Left lung (tissue), 10 donors: ENCODE results near the gene AMMECR1. TPM values are rescaled to one million over a fixed set of nuclear protein-coding genes. Genes with fewer than 3 reads are reported as not detected.

Experiments used
- ATAC-seq: fragments of 200-7000 bp; cut with Tn5 transposase; one replicate; pipeline ENCODE4 v1.9.1; 2020; ENCODE audit warnings: moderate library complexity
- DNase-seq, 4 donors: peaks; one replicate each; pipeline ENCODE4 v3.0.0-alpha.2; 2013 to 2020
- H3K27ac ChIP-seq, 2 donors: fragments of 200-600 bp; sonication (generic) in 1 of 2; one replicate each; pipeline versions ENCODE4 v1.5.0 to v1.8.0; 2020 to 2021
- H3K27me3 ChIP-seq, 2 donors: fragments of 200-600 bp; sonication (generic) in 1 of 2; one replicate each; pipeline versions ENCODE4 v1.5.0 to v1.8.0; 2020 to 2021
- H3K36me3 ChIP-seq, 2 donors: fragments of 200-600 bp; sonication (generic) in 1 of 2; one replicate each; pipeline versions ENCODE4 v1.5.0 to v1.8.0; 2020 to 2021
- H3K4me1 ChIP-seq, 2 donors: fragments of 200-600 bp; one replicate each; pipeline ENCODE4 v1.8.0; 2021
- H3K4me3 ChIP-seq, 2 donors: fragments of 200-600 bp; sonication (generic) in 1 of 2; one replicate each; pipeline versions ENCODE4 v1.5.0 to v1.8.0; 2020 to 2021; ENCODE audit warnings: mild to moderate bottlenecking in 1 of 2
- H3K9me3 ChIP-seq, 2 donors: fragments of 200-600 bp; sonication (generic) in 1 of 2; one replicate each; pipeline versions ENCODE4 v1.5.0 to v1.8.0; 2020 to 2021
- intact Hi-C, 2 donors: fragments of 100-400 bp; cut with DNase I; formaldehyde crosslinking; loops; one replicate each; pipeline versions ENCODE4 v1.11.2 to v1.14.2; 2022
- polyA plus RNA-seq, 6 donors: library from polyadenylated mRNA; unstranded; fragments of 120-200 nt; gene quantifications; one replicate each; pipeline ENCODE4 v1.2.1, GENCODE V29; 2013; ENCODE audit not compliant: insufficient read length in 6 of 6
- total RNA-seq, 2 donors: library from RNA; stranded (reverse); fragmentation: NEBNext Ultra II Directional; extraction: Animal tissue kit (Norgen Biotek cat#: 25700); gene quantifications; one replicate each; pipeline ENCODE4 v1.2.1, GENCODE V29; 2021
- TF ChIP-seq, protein P1 (sequence below), 2 donors: fragments of 200-600 bp; sonication (generic) in 1 of 2; IDR thresholded peaks; one replicate each; pipeline versions ENCODE4 v1.5.0 to v1.8.0; 2021; ENCODE audit warnings: antibody characterized with exemption in 2 of 2
- donor health status: DM: no; HTN: yes; CAD: no.
- donor health status: DM: no; HTN: no; CAD: no.

The AMMECR1 gene
- total and polyA plus RNA-seq, 8 donors: 8.9 to 15.2 (median 12.7) TPM

DNA sequence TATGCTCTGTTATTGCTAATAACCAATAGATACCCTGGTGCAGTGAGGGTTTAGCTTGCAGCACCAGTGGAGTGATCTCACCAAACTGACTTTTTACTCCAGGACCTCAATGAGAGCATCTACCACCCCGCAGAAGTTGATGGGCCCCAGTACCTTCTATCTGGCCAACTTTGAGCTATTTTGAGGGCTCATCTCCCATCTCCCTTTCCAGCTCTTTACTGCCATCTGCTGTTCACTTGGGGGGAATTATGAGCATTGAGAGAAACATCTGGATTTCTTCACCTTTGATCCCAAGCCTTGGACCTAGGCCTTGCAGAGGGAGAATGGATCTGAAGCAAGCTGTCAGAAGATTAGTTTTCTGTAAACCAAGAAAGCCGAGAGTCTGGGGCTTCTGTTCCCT, 171.4 kb downstream of the AMMECR1 start:
- DNase-seq (peak in 2 of 4 donors; percentile 28 to 55), ATAC-seq (peak; percentile 82)
- Histone ChIP-seq H3K27ac (no peak overlapping the region), H3K27me3 (no peaks in the 10 kb centered on the region), H3K36me3 (no peaks in the 10 kb centered on the region), H3K4me3 (no peak overlapping the region), H3K9me3 (no peaks in the 10 kb centered on the region), H3K4me1 (peaks cover 0 to 19% of the 10 kb centered on the region in 2 donors)
- TF ChIP-seq, protein P1, sequence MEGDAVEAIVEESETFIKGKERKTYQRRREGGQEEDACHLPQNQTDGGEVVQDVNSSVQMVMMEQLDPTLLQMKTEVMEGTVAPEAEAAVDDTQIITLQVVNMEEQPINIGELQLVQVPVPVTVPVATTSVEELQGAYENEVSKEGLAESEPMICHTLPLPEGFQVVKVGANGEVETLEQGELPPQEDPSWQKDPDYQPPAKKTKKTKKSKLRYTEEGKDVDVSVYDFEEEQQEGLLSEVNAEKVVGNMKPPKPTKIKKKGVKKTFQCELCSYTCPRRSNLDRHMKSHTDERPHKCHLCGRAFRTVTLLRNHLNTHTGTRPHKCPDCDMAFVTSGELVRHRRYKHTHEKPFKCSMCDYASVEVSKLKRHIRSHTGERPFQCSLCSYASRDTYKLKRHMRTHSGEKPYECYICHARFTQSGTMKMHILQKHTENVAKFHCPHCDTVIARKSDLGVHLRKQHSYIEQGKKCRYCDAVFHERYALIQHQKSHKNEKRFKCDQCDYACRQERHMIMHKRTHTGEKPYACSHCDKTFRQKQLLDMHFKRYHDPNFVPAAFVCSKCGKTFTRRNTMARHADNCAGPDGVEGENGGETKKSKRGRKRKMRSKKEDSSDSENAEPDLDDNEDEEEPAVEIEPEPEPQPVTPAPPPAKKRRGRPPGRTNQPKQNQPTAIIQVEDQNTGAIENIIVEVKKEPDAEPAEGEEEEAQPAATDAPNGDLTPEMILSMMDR (IDR thresholded peaks at IDR 0.05): peak; percentile 60 to 63
- intact Hi-C loops: loop anchor here in 1 of 2 donors (10.0 kb wide), 1 partner anchor 232 kb away; no protein-coding TSS in a partner anchor

DNA sequence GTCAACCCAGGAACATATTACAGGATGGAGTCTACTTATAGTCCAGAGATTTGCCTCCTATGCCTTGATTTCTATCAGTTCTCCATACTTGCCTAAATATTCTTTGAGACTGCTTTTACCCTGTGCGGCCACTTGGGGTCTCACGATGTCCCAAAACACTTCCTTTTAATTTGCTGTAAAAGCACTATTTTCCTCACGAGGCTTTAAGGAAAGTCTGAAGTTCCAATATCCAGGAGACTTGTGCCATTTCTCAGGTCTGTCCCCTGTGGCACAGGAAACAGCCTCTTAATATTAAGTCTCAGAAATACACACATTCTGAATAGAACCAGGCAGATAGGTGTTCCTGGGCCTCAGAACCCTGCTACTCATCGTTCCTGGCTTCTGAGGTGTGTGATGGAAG, 172.0 kb downstream of the AMMECR1 start:
- Histone ChIP-seq H3K36me3 (no peaks in the 10 kb centered on the region), H3K27me3 (no peaks in the 10 kb centered on the region), H3K4me1 (peaks cover 0 to 19% of the 10 kb centered on the region in 2 donors), H3K27ac (no peak overlapping the region), H3K4me3 (no peak overlapping the region), H3K9me3 (no peaks in the 10 kb centered on the region)
- ATAC-seq (peak; percentile 82), DNase-seq (no peak)
- TF ChIP-seq, protein P1 (IDR thresholded peaks at IDR 0.05): peak; percentile 34 to 47
- intact Hi-C loops: loop anchor here in 1 of 2 donors (10.0 kb wide), 1 partner anchor 231 kb away; no protein-coding TSS in a partner anchor

DNA sequence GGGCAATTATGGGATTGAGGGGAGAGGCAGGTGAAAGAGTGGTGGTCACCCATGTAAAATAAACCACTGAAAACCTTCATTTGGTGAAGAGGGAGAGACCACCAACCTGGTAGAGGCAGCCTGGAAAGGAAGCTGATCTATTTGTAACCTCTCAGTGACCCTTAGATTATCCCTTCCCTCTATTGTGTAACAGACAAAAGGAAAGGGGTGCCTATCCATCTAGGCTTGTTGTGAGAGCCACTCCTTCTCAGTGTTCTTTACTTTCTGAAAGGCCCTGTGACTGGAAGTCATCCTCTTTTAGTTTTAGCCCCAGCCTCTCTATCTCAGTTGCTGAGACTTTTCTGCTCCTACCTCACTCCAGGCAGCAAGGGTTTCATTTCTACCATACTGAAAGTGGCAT, 172.6 kb downstream of the AMMECR1 start:
- no peak overlapping the region for H3K4me3 ChIP-seq
- H3K27ac ChIP-seq: no peak overlapping the region
- H3K36me3 ChIP-seq: no peaks in the 10 kb centered on the region
- ATAC-seq (no peak), DNase-seq (no peak)
- TF ChIP-seq, protein P1 (IDR thresholded peaks at IDR 0.05): no peak
- intact Hi-C loops: loop anchor here in 1 of 2 donors (10.0 kb wide), 1 partner anchor 231 kb away; no protein-coding TSS in a partner anchor
- H3K4me1 ChIP-seq: peaks cover 0 to 19% of the 10 kb centered on the region in 2 donors
- H3K27me3 ChIP-seq: no peaks in the 10 kb centered on the region
- H3K9me3 ChIP-seq: no peaks in the 10 kb centered on the region

Other genes starting within 250 kb of the AMMECR1 start
- under 1 TPM; 0.24 to 0.70 TPM for gene RTL9, start 40.8 kb upstream of the AMMECR1 start, total RNA-seq
- gene RTL9, start 40.8 kb upstream of the AMMECR1 start, polyA plus RNA-seq: under 1 TPM; 0.34 to 0.54 (median 0.44) TPM